Jurkat, Clone E6-1 (cell line): Measurements from ENCODE around the gene RPGR. TPM values are rescaled to one million over a fixed set of nuclear protein-coding genes. Genes with fewer than 3 reads are reported as not detected.

ENCODE experiments used
- DNase-seq: peaks from one replicate; pipeline ENCODE4 v3.0.0-alpha.2; 2011; ENCODE audit warnings: low read depth, low spot score
- H3K4me3 ChIP-seq: 2 replicates; pipeline ENCODE4 v1.5.1; 2011; ENCODE audit warnings: mild to moderate bottlenecking, low read length, control low read depth, moderate library complexity
- polyA plus RNA-seq: library from polyadenylated mRNA; unstranded; fragments of >200 nt; gene quantifications from one replicate; pipeline ENCODE4 v1.2.1, GENCODE V29; 2012; ENCODE audit warnings: missing spikeins; ENCODE audit not compliant: insufficient read length, insufficient read depth

The RPGR gene
- polyA plus RNA-seq: 18.7 TPM

- H3K4me3 ChIP-seq: peak within 1 kb of the TSS; percentile 62
- DNase-seq: peak; percentile 88
Observed at GRCh38 chrX:38327007-38327774, at the start of gene RPGR. TSS of gene RPGR (minus strand) at chrX:38327509. CDS start at chrX:38327367, 142 bp downstream.

GRCh38 chrX:38376747-38377146 is 49.4 kb upstream of the RPGR start:
- DNase-seq: no peak
- no peak overlapping the region for H3K4me3 ChIP-seq

- DNase-seq: peak; percentile 28
Observed at GRCh38 chrX:38375891-38376290, 48.6 kb upstream of the RPGR start.

GRCh38 chrX:38374431-38374830 is 47.1 kb upstream of the RPGR start:
- DNase-seq: no peak
- no peak overlapping the region for H3K4me3 ChIP-seq

More at GRCh38 chrX:38375891-38376290, 48.6 kb upstream of the RPGR start:
- H3K4me3 ChIP-seq: no peak overlapping the region

GRCh38 chrX:38371641-38372040 is 44.3 kb upstream of the RPGR start:
- no peak for DNase-seq

GRCh38 chrX:38368774-38369173 is 41.5 kb upstream of the RPGR start:
- no peak for DNase-seq
- H3K4me3 ChIP-seq: no peak overlapping the region

More at GRCh38 chrX:38371641-38372040, 44.3 kb upstream of the RPGR start:
- no peak overlapping the region for H3K4me3 ChIP-seq

- DNase-seq: no peak
- no peak overlapping the region for H3K4me3 ChIP-seq
Observed at GRCh38 chrX:38365954-38366353, 38.6 kb upstream of the RPGR start.

GRCh38 chrX:38363046-38363445 is 35.7 kb upstream of the RPGR start:
- no peak overlapping the region for H3K4me3 ChIP-seq
- no peak for DNase-seq

- no peak for DNase-seq
- no peak overlapping the region for H3K4me3 ChIP-seq
Observed at GRCh38 chrX:38357747-38358673, 30.7 kb upstream of the RPGR start.

- no peak overlapping the region for H3K4me3 ChIP-seq
- no peak for DNase-seq
Observed at GRCh38 chrX:38356401-38356800, 29.1 kb upstream of the RPGR start.

- no peak within 1 kb of the TSS for H3K4me3 ChIP-seq
- no peak for DNase-seq
Observed at GRCh38 chrX:38352362-38352761, 25.1 kb upstream of the RPGR start, which contains the start of gene OTC. TSS of gene OTC (plus strand) at chrX:38352604. CDS start at chrX:38352697, 93 bp downstream.

- H3K4me3 ChIP-seq: no peak overlapping the region
- DNase-seq: no peak
Observed at GRCh38 chrX:38351346-38351745, 24.0 kb upstream of the RPGR start.

GRCh38 chrX:38347136-38347535 is 19.8 kb upstream of the RPGR start:
- DNase-seq: no peak
- H3K4me3 ChIP-seq: no peak overlapping the region

GRCh38 chrX:38346150-38346549 is 18.8 kb upstream of the RPGR start:
- no peak for DNase-seq

GRCh38 chrX:38342853-38343778 is 15.8 kb upstream of the RPGR start:
- no peak for DNase-seq

More at GRCh38 chrX:38346150-38346549, 18.8 kb upstream of the RPGR start:
- H3K4me3 ChIP-seq: no peak overlapping the region

GRCh38 chrX:38341442-38341841 is 14.1 kb upstream of the RPGR start:
- DNase-seq: no peak

More at GRCh38 chrX:38342853-38343778, 15.8 kb upstream of the RPGR start:
- H3K4me3 ChIP-seq: no peak overlapping the region

GRCh38 chrX:38336538-38337240 is 9.4 kb upstream of the RPGR start:
- DNase-seq: no peak
- H3K4me3 ChIP-seq: no peak overlapping the region

More at GRCh38 chrX:38341442-38341841, 14.1 kb upstream of the RPGR start:
- H3K4me3 ChIP-seq: no peak overlapping the region

- DNase-seq: no peak
Observed at GRCh38 chrX:38335382-38335781, 8.1 kb upstream of the RPGR start.

More at GRCh38 chrX:38335382-38335781, 8.1 kb upstream of the RPGR start:
- no peak overlapping the region for H3K4me3 ChIP-seq
